ENCODE measurements around the gene CCSER1.
"Not testable (repeated sequence)": the region's sequence is repeated elsewhere in the genome, so short reads cannot be mapped to it uniquely, and the experiment has no call there.

Gene CCSER1

DNA sequence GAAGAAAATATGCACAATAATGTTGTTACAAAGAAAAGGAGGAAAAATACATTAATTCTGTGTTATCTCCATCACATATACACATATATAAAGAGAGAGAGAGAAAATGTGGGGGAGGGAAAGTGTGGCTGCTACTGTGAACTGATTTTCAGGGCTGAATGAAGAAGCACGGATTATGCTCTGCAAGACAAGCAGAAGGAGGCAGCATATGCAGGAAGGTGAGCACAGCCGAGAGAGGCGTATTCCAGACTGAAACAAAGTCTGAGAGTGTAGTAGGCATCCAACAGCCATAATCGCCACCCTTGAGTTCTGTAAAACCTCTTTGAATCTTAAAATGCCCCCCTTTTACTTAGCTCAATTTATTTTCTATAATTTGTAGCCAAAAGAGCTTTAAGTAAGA, 1094.8 kb downstream of the CCSER1 start:
- no peak for DNase-seq

DNA sequence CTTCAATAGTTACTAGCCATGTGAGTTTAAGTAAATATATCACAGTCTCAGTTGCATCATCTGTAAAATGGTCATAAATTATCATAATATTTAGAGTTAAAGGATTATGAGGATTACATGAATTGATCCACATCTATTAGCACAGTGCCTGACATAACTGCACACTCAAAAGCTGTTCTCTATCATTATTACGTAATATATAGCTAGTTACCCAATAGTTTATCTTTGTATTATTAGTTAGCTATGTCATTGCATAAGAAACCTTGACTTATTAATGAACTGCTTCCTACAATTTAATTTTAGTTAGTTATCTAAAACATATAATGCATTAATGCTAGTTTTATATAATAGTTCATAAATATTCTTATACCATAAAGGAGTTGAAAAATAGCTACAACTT, 1099.7 kb downstream of the CCSER1 start:
- DNase-seq: no peak

DNA sequence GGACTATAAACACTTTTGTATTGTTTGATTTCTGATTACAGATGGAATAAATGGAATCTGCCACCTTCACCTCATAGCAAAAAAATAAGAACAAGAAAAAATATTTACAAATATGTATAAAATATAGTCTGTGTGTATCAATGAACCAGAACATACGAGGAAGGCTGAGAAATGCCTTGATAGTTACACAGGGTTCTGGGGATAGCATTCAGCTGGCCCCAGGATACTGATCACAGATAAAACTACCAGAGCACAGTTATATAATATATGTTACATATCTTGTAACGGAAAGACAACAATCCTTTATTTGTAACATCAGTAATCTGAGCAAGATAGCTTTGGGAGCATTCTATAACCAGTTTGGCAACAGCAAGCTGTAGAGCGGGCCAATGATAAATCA, 1101.5 kb downstream of the CCSER1 start:
- no peak for DNase-seq

DNA sequence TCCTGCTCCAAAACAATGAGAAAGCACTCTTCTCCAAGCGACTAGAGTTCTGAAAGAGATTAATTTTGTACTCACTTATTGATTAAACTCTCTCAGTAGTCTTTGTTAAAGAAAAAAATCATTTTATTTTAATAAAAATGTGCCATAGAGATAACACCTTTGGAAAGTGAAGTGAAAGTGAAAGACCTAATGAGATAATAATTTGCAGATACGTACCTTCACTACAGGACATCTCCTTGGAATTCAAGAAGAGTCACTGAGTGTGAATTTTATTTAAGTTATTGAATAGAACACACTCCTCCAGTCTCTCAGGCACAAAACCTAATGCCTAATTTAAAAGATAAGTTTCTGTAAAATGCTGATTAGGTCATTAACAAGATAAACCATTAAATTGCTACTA, 1106.0 kb downstream of the CCSER1 start:
- no peak for DNase-seq

DNA sequence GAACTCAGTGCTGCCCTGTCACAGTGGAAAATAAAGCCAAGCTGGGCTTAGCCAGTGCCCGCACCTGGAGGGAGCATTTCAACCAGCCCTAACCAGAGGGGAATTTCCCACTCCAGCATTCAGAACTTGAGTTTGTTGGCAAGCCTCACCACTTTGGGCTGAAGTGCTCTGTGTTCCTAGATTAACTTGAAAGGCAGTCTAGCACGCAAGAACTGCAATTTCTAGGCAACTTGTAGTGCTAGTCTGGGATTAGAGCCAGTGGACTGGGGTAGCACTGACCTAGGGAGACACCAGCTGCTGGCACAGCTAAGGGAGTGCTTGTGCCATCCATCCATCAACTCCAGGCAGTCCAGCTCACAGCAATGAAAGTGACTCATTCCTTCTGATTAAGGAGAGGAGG, 1115.9 kb downstream of the CCSER1 start:
- no peak for DNase-seq

DNA sequence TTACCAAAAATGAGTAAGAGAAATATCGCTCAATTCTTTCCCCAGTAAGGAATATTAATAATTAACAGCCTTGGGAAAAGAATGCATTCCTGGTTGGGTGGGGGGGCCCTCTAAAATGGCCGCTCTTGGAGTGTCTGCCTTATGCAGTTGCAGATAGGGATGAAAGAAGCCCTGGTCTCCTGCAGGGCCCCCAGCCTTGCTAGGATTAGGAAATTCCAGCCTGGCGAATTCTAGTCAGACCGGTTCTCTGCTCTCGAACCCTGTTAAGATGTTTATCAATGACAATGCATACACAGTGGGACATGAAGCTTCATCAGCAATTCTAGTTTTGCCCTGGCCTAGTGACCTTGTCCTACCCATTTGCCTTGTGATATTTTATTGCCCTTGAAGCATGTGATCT, 1128.8 kb downstream of the CCSER1 start:
- no peak for DNase-seq

DNA sequence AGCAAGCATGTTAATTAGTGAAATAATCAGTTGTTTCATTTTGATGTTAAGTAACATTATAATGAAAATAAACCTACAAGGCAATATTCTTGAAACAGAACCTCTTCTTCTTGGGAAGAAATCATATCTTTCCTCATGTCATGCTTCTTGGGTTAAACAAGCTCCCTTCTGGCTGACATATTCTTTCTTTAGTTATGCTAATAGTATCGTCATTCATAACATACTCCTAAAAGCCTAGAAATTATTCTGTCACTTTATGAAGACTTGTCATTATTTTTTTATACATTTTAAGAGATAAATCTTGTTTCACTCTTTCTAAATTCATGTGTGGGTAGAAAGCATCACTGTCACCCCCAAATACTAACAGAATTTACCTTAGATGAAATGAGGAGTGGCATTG, 1129.6 kb downstream of the CCSER1 start:
- no peak for DNase-seq

DNA sequence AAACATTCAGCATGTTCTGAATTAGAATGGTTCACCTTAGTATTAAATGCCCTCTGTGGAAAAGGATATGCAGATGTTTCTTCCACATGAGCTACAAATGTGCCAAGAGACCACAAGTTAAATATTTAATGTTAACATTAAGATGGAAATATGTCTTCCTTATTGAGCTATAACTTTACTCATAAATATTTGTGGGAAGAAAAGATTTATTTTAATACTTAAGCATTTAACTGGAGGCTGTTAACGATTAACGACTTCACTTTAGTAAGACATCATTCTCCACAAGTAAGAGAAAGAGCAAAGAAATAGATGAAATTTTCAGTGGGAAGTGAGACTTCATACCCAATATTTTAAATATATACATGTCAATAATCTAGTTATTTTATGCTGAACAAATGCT, 1130.5 kb downstream of the CCSER1 start:
- no peak for DNase-seq

DNA sequence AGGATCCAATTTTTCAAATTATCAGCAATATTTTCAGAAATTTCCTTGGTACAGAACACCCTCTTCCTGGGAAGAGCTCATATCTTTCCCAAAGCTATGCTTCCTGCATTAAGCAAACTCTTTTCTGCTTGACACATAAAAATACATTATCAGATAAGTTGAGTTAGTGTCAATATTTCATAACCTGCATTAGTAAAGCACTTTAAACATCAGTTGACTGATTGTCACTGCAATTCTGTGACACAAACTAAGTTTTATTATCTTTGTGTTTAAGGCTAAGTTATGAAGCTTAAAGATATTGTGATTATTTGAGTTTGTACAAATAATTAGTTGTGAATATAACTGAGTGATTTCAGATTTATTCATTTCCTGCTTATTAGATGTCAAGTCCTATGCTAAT, 1131.1 kb downstream of the CCSER1 start:
- DNase-seq: no peak

DNA sequence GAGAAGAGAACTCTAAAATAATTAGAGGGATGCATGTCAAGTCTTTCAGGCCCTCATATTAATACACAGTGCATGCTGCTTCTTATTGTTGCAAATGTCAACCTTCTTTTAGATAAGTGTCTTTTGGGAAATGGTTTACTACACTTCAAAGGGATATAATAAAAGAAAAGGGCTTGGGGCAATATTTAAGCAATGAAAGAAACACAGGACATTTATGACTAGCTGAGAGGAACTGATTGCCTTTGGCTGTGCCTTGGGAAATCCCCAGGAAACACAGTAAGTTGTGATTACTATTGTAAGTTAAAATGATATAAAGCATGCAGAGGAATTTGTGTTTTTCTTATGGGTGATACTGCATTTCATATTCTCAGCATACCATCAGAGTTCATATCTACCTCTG, 1140.3 kb downstream of the CCSER1 start:
- DNase-seq: no peak

DNA sequence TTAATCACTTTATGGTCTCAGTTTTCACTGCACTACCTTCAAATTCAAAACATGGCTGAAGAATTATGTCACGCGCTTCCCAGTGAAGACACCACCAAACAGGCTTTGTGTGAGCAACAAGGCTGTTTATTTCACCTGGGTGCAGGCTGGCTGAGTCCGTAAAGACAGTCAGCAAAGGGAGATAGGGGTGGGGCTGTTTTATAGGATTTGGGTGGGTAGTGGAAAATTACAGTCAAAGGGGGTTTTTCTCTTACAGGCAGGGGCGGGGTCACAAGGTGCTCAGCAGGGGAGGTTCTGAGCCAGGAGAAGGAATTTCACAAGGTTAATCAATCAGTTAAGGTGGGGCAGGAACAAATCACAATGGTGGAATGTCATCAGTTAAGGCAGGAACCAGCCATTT, 1141.3 kb downstream of the CCSER1 start:
- not testable (repeated sequence) for DNase-seq

DNA sequence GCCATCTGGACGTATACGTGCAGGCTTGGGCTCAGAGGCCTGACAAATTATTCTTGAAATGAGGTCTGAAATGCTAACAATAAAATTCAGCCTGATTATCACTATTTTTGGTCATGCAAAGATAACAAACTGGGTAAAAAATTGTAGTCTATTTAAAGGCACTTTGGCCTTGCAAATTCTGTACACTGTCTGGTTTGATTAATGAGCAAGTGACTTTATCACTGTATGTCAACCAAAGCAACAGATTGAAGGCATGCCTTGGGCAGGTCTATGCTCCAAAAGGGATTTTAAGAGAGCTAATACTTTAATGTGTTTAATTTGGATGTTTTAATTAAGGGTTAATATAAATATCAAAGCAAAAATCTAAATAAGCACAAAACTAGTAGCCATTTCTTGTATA, 1141.7 kb downstream of the CCSER1 start:
- DNase-seq: no peak

DNA sequence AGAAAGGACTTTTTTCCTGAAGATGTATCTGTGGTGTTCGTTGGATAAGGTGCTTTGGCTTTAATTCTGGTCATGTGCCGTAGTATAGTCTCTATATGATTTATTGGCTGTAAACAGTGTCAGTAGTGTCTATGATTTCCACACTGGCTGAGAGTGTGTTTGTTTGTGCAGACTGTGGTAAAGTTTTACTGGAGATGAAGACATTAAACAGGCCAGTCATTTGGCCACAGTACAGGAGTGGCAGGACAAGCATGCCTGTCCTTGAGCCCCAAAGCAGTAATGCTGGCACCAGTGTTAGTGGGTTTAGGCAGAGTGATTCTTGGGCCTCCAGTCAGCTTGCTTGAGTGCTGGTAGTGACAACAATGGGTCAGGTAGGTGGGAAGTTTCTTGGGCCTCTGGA, 1152.7 kb downstream of the CCSER1 start:
- DNase-seq: no peak

DNA sequence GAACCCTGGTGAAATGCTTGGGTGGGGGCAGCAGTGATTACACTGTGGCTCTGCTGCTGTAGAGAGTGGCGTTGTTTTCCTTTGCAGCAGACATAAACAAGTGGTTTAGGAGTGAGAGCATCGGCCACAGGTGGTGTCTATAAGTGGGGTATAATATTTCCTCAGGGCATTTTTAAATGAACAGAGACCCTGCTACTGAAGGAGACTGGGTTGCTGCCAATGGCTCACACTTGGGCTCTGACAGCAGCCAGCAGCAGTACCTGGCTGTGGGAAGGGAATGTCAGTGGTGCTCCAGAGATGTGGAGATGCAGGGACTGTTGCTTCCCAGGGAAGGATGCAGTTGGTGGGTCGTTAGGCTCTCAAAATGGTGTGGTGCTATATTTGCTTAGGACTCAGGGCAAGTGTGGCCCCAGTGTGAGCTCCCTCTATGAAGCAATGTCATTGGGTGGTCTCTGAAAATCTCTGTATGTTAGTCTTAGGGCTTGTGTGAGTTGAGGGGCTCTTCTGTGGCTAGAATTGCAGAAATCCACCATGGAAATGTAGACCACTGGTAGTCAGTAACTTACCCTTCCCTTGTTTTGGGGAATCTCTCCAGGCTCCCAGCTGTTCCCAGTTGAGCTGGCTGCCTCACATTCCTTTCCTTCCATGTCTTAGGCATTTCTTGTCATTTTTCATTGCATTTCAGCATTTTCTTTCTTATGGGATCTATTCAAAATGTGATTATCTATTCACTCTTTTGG, 1153.5 kb downstream of the CCSER1 start:
- no peak for DNase-seq

DNA sequence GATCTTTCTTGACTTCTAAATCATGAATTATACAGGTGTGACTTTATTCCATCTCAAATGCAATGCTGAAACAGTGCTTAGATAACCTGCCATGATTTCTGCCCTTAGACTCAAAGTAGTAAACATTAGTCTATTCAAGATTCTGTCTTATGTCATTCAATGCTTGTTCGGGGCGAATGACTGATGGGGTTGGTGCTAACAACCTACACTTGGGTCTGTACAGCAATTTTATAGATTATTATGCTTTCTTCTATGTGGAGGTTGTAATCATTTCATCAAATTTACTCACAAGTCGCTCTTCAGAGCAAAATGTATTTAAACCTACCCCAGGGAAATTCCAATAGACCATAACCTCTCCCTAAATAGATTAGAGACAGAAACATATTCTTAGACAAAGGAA, 1155.0 kb downstream of the CCSER1 start:
- no peak for DNase-seq

DNA sequence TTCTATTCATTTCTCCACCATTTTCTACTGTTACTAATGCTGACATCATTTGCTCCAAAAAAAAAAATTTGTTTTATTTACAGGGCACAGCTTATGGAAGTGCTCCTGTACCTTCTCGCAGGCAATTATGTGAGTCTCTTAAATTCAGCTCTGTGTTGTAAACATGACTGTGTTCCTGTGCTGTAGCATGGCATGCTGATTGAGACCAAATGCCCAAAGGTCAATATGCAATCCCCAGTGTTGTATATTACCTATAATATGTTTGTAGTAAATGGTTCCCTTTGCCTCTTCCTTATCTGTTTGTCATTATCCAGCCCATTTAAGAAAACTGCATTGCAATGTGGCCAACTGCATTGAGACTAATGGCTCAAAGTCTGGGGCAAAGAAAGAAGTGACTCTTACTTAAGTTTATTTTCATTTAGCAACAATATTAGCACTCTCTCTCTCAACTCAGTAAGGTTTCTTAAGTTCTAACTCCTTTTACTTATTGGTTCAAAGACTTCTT, 1156.6 kb downstream of the CCSER1 start:
- DNase-seq: no peak

DNA sequence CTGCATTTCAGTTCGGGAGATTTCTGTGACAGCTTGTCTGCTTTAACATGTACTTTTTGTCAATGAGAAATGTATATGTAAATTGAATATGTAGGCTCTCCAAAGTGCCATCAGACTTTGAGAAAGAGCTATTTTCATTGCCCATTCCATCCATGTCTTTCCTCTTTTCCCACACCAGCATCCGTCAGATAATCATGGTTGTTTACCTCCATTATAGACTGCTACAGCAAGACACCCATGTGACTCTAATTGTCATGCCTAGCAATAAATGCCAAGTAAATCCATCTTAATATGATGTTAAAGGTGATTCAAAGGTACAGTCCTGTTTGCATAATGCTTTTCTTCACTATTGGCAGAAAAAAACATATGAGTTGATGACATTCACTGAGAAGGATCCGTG, 1157.3 kb downstream of the CCSER1 start:
- DNase-seq: no peak

DNA sequence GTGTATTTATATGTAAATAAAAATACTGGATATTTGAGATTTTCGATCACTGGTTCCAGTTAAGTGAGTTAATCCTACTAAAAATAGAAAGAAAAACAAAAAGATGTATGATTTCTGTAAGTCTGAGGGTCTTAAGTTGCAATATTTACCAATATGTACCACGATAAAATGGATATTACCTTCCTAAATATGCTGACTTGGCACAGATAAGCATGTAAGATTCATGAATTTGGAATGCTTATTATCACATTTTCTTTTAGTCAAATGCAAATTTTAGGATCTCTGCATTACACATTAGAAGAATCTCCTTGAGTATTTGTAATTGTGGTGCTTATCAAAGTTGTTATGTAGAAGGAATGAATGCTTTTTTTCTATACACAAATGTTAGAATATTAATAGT, 1158.3 kb downstream of the CCSER1 start:
- no peak for DNase-seq

DNA sequence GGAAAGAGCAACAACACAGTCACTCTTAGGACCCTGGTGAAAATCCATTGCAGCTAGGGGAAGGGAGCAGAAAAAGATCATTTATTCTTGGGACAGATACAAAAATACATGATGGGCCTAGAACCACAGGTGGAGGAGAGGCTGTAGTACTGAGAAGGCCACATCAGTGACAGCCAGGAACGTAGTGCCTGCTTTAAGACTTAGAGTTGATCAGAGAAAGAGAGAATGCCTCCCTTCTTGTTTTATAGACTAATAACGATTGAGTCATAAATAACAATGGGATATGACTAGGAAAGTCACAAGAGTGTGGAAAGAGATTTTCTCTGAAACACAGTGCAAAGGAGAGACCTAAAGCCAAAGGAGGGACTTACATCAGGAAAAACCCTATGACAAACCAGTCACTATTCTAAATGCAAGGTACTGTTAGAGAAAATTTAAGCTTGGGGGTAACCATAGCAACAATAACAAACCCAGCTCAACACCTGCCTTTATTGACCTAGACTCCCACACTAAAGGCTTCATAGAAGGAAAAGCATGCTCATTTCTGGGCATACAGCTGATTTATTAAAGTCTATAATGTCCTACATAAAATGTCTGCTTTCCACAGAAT, 1161.6 kb downstream of the CCSER1 start:
- DNase-seq: no peak

DNA sequence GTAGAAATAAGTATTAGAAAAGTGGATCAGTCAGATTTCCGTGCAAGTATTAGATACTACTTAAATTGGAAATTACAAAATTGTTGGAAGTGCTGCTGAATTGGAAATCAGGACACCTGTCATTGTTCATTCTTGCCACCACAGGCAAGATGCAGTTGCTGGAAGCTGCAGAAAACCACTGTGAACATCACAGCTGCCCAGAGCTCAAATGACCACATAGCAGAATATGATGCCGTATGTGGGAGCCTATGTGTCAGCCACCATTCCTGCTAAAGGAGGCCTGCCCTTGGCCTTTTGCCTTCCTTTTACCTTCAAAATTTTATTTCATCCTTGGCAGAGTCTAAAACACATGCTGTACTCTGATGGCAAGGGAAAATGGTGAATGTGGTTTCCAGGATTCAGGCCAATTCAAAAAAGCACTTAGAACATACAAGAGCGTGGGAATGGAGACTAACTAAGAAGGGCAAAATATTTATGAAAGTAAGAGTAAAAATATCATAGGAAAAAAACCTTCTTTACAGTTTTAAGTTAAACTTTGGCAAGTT, 1171.0 kb downstream of the CCSER1 start:
- DNase-seq: no peak

DNA sequence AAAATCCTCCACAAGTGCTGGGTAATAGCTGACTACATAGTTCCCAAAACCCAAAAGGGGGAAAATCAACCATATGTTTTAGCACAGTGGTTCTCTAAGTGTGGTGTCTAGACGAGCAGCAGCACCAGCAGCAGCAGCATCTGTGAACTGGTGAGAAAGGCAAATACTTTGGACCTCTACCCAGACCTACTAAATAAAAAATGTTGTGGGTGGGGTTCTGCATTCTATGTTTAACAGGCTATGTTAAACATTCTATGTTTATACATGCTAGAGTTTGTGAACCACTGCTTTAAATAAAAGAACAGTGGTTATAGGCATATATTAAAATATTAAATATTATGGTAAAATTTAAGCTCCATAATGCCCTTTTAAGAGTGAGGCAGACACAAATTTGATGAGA, 1171.6 kb downstream of the CCSER1 start:
- no peak for DNase-seq

DNA sequence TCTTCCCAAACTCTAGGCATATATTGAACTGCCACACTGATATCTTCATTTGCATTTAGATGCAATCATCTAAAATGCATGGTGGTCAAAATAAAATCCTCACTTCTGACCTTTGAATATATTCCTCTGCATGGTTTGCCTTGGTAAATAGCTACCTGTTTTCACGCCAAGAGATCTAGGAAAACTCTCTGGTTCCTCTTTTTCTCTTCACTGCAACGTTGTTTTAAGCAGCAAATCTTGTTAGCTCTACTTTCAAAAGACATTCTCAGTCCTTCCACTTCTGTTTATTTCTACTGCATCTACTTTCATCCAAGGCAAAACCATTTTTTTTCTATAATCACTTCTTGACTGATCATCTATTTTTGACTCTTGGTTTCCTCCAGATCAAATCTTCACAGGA, 1174.9 kb downstream of the CCSER1 start:
- DNase-seq: no peak

DNA sequence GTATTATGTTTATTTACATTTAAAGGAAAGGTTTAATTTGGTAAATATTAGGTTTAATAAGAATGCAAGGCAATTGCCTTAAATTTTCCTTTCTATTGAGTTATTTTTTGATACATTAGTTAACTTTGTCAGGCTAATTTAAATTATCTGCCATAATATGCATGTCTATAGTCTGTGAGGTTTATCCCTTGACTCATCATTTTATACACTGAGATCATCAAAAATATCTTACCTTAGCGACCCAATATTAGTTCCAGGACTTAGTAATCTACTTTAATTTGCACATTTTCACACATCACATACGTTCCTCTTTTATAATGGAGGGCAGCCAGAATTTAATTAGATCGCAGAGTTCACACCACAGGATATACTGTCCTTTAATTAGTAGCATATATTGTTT, 1177.1 kb downstream of the CCSER1 start:
- DNase-seq: no peak

DNA sequence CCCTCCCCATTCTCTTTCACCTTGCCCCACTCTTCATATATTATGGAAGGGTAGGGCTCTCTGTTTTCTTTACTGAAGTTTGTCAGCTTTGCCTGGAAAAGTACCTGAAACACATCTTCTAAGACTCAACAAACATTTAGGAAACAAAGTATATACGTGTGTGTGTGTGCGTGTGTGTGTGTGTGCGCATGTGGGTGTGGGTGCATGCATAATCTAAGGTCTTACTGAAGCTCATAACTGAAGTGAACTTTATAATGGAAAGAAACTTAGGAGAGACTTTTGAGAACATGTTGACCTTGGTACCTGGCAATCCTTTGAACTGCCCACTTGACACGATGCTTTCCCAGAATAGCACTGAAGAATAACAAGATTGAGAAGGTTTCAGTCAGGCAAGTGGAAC, 1190.2 kb downstream of the CCSER1 start:
- no peak for DNase-seq
